RWPE2 (cell line): ENCODE results near the gene FYB1.

ENCODE experiments used
- ATAC-seq: fragments of 200-7000 bp; cut with Tn5 transposase; 3 replicates; pipeline ENCODE4 v1.9.1; 2021; ENCODE audit warnings: low read depth
- DNase-seq: peaks from one replicate; pipeline ENCODE4 v3.0.0-alpha.2; 2020; ENCODE audit warnings: low spot score
- H3K27ac ChIP-seq: fragments of 450-650 bp; 2 replicates; pipeline ENCODE4 v1.5.1; 2017; ENCODE audit warnings: mild to moderate bottlenecking; ENCODE audit not compliant: poor library complexity, severe bottlenecking
- H3K27me3 ChIP-seq: fragments of 250-450 bp; sonication (Bioruptor Pico); 2 replicates; pipeline ENCODE4 v1.5.1; 2021; ENCODE audit warnings: mild to moderate bottlenecking, moderate library complexity; ENCODE audit not compliant: insufficient read depth, poor library complexity, severe bottlenecking
- H3K36me3 ChIP-seq: fragments of 250-450 bp; sonication (Bioruptor Pico); 2 replicates; pipeline ENCODE4 v1.5.1; 2020; ENCODE audit warnings: low read depth, mild to moderate bottlenecking, moderate library complexity
- H3K4me1 ChIP-seq: fragments of 250-450 bp; sonication (Bioruptor Pico); 2 replicates; pipeline ENCODE4 v1.5.1; 2021; ENCODE audit warnings: mild to moderate bottlenecking, moderate library complexity; ENCODE audit not compliant: insufficient read depth, poor library complexity, severe bottlenecking
- H3K4me3 ChIP-seq: fragments of 250-450 bp; sonication (Bioruptor Pico); 2 replicates; pipeline ENCODE4 v1.5.1; 2021; ENCODE audit warnings: mild to moderate bottlenecking, moderate library complexity; ENCODE audit not compliant: severe bottlenecking
- H3K9me3 ChIP-seq: fragments of 250-450 bp; sonication (Bioruptor Pico); 2 replicates; pipeline ENCODE4 v1.5.1; 2021; ENCODE audit warnings: mild to moderate bottlenecking, moderate library complexity; ENCODE audit not compliant: severe bottlenecking
- TF ChIP-seq, protein P1 (sequence below): fragments of 450-650 bp; IDR thresholded peaks from one replicate; pipeline ENCODE4 v1.5.1; 2017; ENCODE audit warnings: mild to moderate bottlenecking, moderate library complexity; ENCODE audit not compliant: poor library complexity, severe bottlenecking

FYB1 gene

DNA sequence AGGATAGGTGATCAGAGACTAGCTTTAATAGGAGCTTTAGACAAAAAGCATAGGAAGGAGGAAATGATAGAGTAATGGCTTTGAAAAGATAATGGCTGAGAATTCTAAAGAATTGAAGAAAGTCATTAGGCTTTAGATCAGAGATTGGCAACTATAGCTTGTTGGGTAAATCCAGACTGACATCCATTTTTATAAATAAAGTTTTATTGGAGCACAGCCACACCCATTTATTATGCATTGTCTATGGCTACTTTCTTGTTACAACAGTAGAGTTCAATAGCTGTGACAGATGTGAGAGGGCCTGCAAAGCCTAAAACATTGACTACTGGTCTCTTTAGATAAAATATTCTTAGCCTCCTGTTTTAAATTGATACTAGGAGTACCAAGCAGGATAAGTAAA is 40.7 kb upstream of the FYB1 start:
- Histone ChIP-seq H3K27ac (no peak overlapping the region), H3K4me1 (peaks cover 19% of the 10 kb centered on the region), H3K27me3 (no peaks in the 10 kb centered on the region), H3K36me3 (no peaks in the 10 kb centered on the region), H3K9me3 (no peaks in the 10 kb centered on the region), H3K4me3 (no peak overlapping the region)
- no peak for ATAC-seq
- TF ChIP-seq, protein P1, sequence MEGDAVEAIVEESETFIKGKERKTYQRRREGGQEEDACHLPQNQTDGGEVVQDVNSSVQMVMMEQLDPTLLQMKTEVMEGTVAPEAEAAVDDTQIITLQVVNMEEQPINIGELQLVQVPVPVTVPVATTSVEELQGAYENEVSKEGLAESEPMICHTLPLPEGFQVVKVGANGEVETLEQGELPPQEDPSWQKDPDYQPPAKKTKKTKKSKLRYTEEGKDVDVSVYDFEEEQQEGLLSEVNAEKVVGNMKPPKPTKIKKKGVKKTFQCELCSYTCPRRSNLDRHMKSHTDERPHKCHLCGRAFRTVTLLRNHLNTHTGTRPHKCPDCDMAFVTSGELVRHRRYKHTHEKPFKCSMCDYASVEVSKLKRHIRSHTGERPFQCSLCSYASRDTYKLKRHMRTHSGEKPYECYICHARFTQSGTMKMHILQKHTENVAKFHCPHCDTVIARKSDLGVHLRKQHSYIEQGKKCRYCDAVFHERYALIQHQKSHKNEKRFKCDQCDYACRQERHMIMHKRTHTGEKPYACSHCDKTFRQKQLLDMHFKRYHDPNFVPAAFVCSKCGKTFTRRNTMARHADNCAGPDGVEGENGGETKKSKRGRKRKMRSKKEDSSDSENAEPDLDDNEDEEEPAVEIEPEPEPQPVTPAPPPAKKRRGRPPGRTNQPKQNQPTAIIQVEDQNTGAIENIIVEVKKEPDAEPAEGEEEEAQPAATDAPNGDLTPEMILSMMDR, result no peak
- no peak for DNase-seq

DNA sequence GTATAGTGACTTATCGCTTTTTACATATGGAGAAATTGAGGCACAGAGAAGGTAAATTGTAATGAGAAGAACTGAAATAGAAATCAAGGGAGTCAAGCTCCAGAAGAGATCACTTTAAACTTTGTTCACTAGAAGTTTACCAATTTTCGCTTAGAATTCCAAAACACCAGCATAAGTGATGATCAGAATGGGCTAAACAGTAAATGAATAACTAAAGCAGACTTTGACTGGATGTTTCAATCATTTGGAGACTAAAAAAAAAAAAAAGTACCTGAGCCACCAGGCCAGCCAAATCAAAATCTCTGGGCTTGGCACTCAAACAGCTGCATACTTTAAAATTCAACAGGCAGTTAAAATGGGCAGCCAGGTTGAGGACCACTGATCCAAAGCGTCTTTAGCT is 38.2 kb upstream of the FYB1 start:
- H3K27ac ChIP-seq, result no peak overlapping the region
- no peaks in the 10 kb centered on the region for H3K9me3 ChIP-seq
- ATAC-seq (no peak), DNase-seq (no peak)
- H3K4me1 ChIP-seq, result peaks cover 29% of the 10 kb centered on the region
- H3K27me3 ChIP-seq, result no peaks in the 10 kb centered on the region
- no peak overlapping the region for H3K4me3 ChIP-seq
- TF ChIP-seq, protein P1, result no peak
- no peaks in the 10 kb centered on the region for H3K36me3 ChIP-seq

DNA sequence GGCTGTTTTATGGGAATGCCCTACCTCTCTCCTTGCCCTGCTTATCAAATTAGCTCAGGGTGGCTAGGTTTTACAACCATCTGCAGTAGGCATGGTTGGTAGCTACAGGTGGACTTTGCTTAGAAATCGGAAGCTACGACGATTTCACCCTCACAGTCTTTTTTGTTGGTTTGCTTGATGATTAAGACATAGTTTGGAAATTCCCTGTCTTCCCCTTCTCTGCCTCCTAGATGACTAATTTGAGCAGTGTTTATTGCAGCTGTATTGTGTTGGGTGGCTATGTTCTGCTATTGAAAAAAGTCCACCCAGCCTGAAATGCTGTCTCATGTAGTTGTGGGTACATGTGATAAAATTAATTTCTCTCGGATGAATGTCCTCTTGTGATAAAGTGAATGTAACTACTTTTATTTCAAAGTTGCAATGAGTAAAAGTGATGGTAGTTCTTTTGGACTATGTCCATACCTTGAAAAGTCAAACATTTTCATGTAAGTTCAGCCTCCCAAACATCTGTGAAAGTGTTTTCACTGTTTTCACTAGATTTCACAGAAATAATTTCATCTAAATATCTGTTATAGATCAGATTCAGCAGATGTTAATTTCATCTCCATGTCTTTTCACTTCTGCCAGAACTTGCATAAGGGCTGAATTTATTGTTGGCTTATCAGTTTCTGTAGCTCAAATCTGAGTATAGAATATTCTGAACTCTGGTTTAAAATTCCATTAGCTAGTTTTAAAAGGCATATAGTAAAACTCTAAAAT is 37.3 kb upstream of the FYB1 start:
- H3K27me3 ChIP-seq, result no peaks in the 10 kb centered on the region
- ATAC-seq, result peak; percentile 95
- no peak for DNase-seq
- no peak overlapping the region for H3K4me3 ChIP-seq
- H3K4me1 ChIP-seq, result peaks cover 29% of the 10 kb centered on the region
- TF ChIP-seq, protein P1, result no peak
- H3K9me3 ChIP-seq, result no peaks in the 10 kb centered on the region
- peak overlapping the region; percentile 10 for H3K27ac ChIP-seq
- no peaks in the 10 kb centered on the region for H3K36me3 ChIP-seq

DNA sequence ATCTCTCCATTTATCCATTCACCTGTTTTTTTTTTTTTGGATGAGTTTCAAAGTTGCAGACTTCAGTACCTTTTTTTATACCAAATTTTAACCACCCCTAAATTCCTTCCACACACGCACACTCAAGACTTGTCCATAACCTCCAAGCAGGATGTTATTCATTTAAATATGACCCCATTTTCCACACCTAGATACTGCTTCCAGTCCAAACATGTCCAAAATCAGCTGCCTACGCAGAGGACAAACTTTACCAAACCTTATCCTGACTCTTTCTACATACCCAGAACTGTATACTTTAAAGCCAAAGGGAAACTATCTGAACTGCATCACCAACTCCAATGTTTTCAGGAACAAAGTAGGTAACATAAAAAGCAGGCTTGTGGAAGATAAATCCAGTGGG is 36.0 kb upstream of the FYB1 start:
- DNase-seq (no peak), ATAC-seq (peak; percentile 66)
- peak overlapping the region; percentile 10 for H3K27ac ChIP-seq
- TF ChIP-seq, protein P1, result no peak
- no peaks in the 10 kb centered on the region for H3K9me3 ChIP-seq
- peaks cover 29% of the 10 kb centered on the region for H3K4me1 ChIP-seq
- H3K36me3 ChIP-seq, result no peaks in the 10 kb centered on the region
- no peaks in the 10 kb centered on the region for H3K27me3 ChIP-seq
- no peak overlapping the region for H3K4me3 ChIP-seq

DNA sequence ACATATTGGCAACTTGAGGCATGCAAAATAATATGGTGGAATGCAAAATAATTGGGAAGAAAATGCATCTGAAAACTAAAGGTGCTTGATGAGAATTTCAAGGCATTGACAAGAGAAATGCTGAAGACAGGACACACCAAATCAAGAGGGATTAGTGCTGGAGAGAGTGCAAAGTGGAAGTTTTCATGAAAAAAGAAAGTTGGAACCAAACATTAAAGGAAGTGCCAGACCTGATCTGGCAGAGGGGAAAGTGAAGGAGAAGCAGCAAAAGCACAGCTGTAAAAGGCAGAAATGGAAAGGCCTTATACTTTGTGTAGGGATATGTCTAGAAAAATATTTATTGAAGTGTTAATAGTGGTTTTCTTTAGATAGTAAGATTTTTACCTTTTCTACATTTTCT is 35.3 kb upstream of the FYB1 start:
- TF ChIP-seq, protein P1, result no peak
- no peaks in the 10 kb centered on the region for H3K36me3 ChIP-seq
- no peak overlapping the region for H3K4me3 ChIP-seq
- DNase-seq (no peak), ATAC-seq (no peak)
- peak overlapping the region; percentile 4 for H3K27ac ChIP-seq
- H3K9me3 ChIP-seq, result no peaks in the 10 kb centered on the region
- H3K4me1 ChIP-seq, result peaks cover 29% of the 10 kb centered on the region
- no peaks in the 10 kb centered on the region for H3K27me3 ChIP-seq
